Activated T-helper 17 cell treated with anti-CD3 and anti-CD28 coated beads, Interleukin-2, amount 50 U/mL, for 72 hours (primary cell): ENCODE results near the gene AP1S1. TPM values are rescaled to one million over a fixed set of nuclear protein-coding genes. Genes with fewer than 3 reads are reported as not detected.
"Not testable (repeated sequence)": the region's sequence is repeated elsewhere in the genome, so short reads cannot be mapped to it uniquely, and the experiment has no call there.

Source experiments
- ATAC-seq: fragments of 150-1000 bp; cut with Tn5 transposase; replicated peaks from 2 replicates; pipeline ENCODE4 v1.10.0; 2021; ENCODE audit warnings: mild to moderate bottlenecking, moderate library complexity
- H3K27ac Mint-ChIP-seq: one replicate; pipeline ENCODE4 v1.8.0; 2022; ENCODE audit warnings: mixed read lengths
- H3K27me3 Mint-ChIP-seq: one replicate; pipeline ENCODE4 v1.8.0; 2022; ENCODE audit warnings: mixed read lengths
- H3K36me3 Mint-ChIP-seq: one replicate; pipeline ENCODE4 v1.8.0; 2022; ENCODE audit warnings: low read depth, mild to moderate bottlenecking, mixed read lengths
- H3K4me1 Mint-ChIP-seq: one replicate; pipeline ENCODE4 v1.8.0; 2022; ENCODE audit warnings: mixed read lengths
- H3K4me3 Mint-ChIP-seq: one replicate; pipeline ENCODE4 v1.8.0; 2022; ENCODE audit warnings: mild to moderate bottlenecking, mixed read lengths
- H3K9me3 Mint-ChIP-seq: one replicate; pipeline ENCODE4 v1.8.0; 2022; ENCODE audit warnings: mixed read lengths
- total RNA-seq, 2 donors: library from RNA; stranded (reverse); gene quantifications; one replicate each; pipeline ENCODE4 v1.2.3, GENCODE V29; 2022

Gene AP1S1
- 10 to 100 TPM; 27.4 to 59.8 TPM for total RNA-seq

DNA sequence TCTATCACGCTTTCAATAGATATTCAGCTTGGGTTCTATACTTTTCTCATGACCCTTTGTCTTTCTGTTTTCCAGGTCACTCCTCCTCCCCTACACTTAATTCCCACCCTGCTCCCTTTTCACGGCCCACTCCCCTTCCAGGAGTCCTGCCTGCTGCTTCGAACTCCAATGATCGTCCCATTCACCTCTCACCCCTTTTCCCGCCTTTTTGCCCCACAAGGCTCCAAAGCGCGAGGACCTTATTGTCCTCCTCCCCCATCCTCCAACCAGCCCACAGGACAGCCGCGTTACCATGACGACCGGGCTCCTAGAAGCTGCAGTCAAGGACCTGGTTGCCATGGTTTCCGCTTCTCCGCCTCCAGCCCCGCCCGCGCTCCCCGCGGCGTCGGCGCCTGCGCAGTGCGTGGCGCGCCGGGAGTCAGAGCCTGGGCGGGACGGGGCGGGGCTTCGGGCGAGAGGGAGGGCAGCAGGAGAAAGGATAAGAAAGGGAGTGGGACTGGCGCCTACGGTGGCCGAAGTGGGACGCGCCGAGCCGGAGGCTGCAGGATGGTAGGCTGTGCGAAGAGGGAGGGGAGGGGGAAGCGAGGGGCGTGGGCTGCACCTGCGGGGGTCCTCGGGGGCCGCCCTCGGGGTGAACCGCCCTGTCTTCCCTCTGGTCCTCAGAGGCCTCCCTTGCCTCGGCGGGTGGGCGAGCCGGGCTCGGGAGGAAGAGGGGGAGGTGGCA is at the start of gene AP1S1:
Gene AP1S1 (plus strand): TSS at position 508 of the 724 bp plus-strand sequence. CDS start 39 bp downstream, at position 547.
- Mint-ChIP-seq H3K27me3 (peaks cover 7% of the 10 kb centered on the region), H3K27ac (peak within 1 kb of the TSS; percentile 88), H3K9me3 (no peaks in the 10 kb centered on the region), H3K4me3 (peak within 1 kb of the TSS; percentile 78), H3K4me1 (peaks cover 12% of the 10 kb centered on the region), H3K36me3 (peaks cover 30% of the 10 kb centered on the region)
- ATAC-seq: peak; percentile 93

DNA sequence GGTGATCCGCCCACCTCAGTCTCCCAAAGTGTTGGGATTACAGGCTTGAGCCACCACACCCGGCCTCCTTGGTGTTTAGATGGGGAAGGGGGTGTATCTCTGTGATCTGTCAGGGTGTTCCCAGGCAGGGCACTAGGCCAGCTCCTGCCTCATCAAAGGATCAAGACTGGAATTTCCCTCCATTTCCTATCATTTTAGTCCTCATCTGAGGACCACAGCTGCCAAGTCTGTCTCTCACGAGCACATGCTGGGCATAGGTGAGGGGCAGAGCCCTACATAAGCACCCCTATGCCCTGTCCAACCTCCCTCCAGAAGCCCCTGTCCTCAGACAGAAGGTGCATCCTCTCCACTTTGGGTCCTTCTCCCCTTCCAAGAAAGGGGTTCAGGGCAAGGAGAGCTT is 49.5 kb upstream of the AP1S1 start:
- H3K9me3 Mint-ChIP-seq: no peaks in the 10 kb centered on the region
- H3K4me1 Mint-ChIP-seq: no peaks in the 10 kb centered on the region
- H3K36me3 Mint-ChIP-seq: no peaks in the 10 kb centered on the region
- H3K27me3 Mint-ChIP-seq: peaks cover 27% of the 10 kb centered on the region
- no peak overlapping the region for H3K4me3 Mint-ChIP-seq
- H3K27ac Mint-ChIP-seq: no peak overlapping the region
- no peak for ATAC-seq

DNA sequence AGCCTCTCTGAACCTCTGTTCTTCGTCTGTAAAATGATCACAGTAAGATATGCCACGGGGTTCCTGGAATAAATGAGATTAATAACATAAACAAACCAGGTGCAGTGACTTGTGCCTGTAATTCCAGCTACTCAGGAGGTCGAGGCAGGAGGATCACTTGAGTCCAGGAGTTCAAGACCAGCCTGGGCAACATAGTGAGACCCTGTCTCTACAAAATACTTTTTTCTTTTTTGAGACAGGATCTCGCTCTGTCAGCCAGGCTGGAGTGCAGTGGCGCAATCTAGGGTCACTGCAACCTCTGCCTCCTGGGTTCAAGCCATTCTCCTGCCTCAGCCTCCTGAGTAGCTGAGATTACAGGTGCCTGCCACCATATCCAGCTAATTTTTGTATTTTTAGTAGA is 49.0 kb upstream of the AP1S1 start:
- not testable (repeated sequence) for H3K9me3 Mint-ChIP-seq
- H3K27me3 Mint-ChIP-seq: peaks cover 27% of the 10 kb centered on the region

DNA sequence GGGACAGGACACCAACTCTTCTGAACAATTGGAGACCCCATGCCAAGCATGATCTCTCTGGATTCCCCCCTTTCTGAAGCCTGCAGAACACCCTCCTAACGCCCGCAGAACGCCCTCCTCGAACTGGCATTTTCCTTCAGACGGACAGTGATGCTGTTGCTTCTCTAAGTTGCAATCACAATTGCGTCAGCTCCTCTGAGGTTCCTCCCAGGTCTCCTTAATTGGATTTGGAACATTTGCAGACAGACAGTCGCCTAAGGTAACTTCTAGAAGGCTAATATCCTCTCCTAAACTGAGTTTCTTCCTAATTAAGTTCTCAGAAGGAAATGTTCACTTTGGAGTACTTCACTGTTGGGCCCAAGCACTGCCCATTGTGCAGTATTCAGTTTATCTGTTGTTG is 47.9 kb upstream of the AP1S1 start:
- Mint-ChIP-seq H3K4me3 (no peak overlapping the region), H3K27ac (no peak overlapping the region), H3K4me1 (no peaks in the 10 kb centered on the region), H3K36me3 (no peaks in the 10 kb centered on the region), H3K27me3 (peaks cover 20% of the 10 kb centered on the region), H3K9me3 (no peaks in the 10 kb centered on the region)
- ATAC-seq: no peak

More for the DNA sequence above, 49.0 kb upstream of the AP1S1 start:
- H3K4me1 Mint-ChIP-seq, H3K36me3 Mint-ChIP-seq, H3K4me3 Mint-ChIP-seq, ATAC-seq, H3K27ac Mint-ChIP-seq: not testable (repeated sequence)

DNA sequence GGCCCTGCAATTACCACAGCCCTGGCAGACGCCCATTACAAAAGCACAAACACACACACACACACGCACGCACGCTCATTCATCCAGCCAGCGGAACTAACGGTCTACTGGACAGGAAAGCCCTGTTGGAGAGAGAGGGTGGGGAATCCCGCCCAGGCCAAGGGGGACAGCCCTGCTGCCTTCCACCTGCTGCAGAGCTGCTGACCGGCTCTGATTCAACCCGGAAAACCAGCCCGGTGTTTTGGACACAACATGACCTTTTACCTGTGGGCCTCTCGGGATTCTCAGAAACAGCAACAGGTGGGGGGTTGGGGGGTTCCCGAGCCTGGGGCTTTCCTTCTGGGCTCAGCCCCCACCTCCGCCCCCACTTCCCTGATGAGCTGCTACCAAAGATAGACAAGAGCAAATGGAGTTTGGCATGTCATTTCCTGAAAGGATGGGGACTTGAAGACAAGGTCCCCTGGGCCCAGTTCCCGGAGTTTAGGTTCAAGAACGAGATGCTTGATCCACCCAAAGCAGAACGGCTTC is 45.9 kb upstream of the AP1S1 start:
- ATAC-seq: peak; percentile 62
- Mint-ChIP-seq H3K4me3 (no peak overlapping the region), H3K4me1 (no peaks in the 10 kb centered on the region), H3K27ac (no peak overlapping the region), H3K27me3 (peaks cover 12% of the 10 kb centered on the region), H3K36me3 (no peaks in the 10 kb centered on the region), H3K9me3 (no peaks in the 10 kb centered on the region)

DNA sequence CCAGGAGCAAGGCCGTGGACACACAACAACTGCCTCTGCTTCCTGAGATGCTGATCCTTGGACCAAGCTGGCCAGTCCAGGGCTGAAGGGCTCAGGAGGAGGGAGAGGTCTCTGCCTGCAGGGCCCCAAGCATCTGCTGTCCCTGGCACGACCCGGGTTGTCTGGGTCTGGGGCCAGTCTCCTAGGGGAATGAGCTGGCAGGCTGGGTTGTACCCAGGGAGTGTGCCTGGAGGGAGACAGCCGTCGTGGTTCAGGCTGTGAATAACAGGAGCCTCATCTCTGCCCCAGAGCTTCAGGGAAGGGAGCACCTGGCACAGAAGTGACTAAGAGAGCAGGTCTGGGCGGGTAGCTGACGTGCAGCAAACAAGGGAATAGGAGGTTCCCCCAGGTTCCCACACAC is 45.3 kb upstream of the AP1S1 start:
- H3K27me3 Mint-ChIP-seq: peaks cover 10% of the 10 kb centered on the region
- H3K9me3 Mint-ChIP-seq: no peaks in the 10 kb centered on the region
- no peaks in the 10 kb centered on the region for H3K4me1 Mint-ChIP-seq
- no peaks in the 10 kb centered on the region for H3K36me3 Mint-ChIP-seq
- no peak for ATAC-seq
- no peak overlapping the region for H3K27ac Mint-ChIP-seq
- no peak overlapping the region for H3K4me3 Mint-ChIP-seq

DNA sequence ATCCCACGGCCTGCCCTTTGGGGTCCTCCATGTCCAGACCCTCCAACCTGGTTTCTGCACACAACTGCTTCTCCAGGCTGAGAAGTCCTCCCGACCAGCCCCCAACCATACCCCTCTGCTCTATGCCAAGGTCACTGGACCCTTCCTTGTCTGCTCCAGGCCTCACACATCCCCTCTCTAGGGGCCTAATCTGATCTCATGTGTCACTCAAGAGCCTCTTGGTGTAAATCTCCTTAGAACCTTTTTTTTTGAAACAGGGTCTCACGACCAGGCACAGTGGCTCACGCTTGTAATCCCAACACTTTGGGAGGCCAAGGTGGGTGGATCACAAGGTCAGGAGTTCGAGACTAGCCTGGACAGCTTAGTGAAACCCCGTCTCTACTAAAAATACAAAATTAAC is 44.9 kb upstream of the AP1S1 start:
- no peak overlapping the region for H3K4me3 Mint-ChIP-seq
- no peaks in the 10 kb centered on the region for H3K9me3 Mint-ChIP-seq
- no peak overlapping the region for H3K27ac Mint-ChIP-seq
- H3K36me3 Mint-ChIP-seq: no peaks in the 10 kb centered on the region
- H3K4me1 Mint-ChIP-seq: no peaks in the 10 kb centered on the region
- no peak for ATAC-seq
- H3K27me3 Mint-ChIP-seq: peaks cover 10% of the 10 kb centered on the region

DNA sequence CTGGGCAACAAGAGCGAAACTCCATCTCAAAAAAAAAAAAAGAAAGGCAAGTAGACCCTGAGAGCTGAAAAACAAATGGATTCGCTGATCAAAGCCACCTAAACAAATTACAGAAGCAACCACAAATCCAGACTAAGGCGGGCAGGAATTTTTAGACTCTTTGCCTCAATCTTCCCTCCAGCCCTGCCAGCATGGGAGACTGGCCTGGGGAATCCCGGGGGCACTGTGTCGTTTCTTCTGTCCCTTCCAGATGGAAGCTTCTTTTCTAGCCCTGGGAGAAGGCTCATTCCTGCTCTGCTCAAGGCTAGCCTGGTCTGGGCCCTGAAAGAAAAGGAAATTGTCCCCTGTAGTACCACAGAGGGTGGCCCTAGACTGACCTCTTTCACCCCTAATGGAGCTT is 43.0 kb upstream of the AP1S1 start:
- H3K4me3 Mint-ChIP-seq: no peak overlapping the region
- no peaks in the 10 kb centered on the region for H3K4me1 Mint-ChIP-seq
- no peaks in the 10 kb centered on the region for H3K36me3 Mint-ChIP-seq
- H3K27ac Mint-ChIP-seq: no peak overlapping the region
- H3K27me3 Mint-ChIP-seq: peaks cover 6% of the 10 kb centered on the region
- ATAC-seq: no peak
- no peaks in the 10 kb centered on the region for H3K9me3 Mint-ChIP-seq

DNA sequence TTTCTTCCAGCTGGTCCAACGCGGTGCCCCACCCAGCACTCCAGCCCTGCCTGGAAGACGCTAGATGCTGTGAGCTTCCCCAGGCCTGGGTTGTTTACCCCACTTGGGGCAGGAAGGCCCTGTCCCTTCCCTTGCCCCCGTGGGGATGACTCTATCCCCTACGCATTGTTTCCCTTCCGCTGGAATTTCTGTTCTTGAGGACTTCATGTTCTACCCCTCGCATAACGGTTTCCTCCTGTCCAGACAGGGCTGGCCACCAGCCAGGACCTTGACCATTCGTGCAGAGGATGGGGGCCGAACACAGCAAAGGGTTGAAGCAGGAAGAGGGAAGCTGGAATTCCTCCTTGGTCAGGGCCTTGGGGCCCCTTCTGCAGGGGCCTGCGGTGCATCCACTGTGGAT is 42.0 kb upstream of the AP1S1 start:
- no peaks in the 10 kb centered on the region for H3K36me3 Mint-ChIP-seq
- H3K4me1 Mint-ChIP-seq: no peaks in the 10 kb centered on the region
- no peaks in the 10 kb centered on the region for H3K9me3 Mint-ChIP-seq
- no peak overlapping the region for H3K27ac Mint-ChIP-seq
- H3K4me3 Mint-ChIP-seq: no peak overlapping the region
- no peak for ATAC-seq
- peaks cover 4% of the 10 kb centered on the region for H3K27me3 Mint-ChIP-seq

DNA sequence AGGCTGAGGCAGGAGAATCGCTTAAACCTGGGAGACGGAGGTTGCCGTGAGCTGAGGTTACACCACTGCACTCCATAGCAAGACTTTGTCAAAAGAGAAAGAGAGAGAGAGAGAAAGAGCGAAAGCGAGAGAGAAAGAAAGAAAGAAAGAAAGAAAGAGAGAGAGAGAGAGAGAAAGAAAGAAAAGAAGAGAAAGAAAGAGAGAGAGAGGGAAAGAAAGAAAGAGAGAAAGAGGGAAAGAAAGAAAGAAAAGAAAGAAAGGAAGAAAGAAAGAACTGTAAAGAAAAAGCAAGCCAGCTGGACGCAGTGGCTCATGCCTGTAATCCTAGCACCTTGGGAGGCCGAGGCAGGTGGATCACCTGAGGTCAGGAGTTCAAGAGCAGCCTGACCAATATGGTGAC is 41.1 kb upstream of the AP1S1 start:
- H3K4me1 Mint-ChIP-seq, ATAC-seq, H3K27ac Mint-ChIP-seq, H3K27me3 Mint-ChIP-seq, H3K9me3 Mint-ChIP-seq, H3K36me3 Mint-ChIP-seq, H3K4me3 Mint-ChIP-seq: not testable (repeated sequence)

DNA sequence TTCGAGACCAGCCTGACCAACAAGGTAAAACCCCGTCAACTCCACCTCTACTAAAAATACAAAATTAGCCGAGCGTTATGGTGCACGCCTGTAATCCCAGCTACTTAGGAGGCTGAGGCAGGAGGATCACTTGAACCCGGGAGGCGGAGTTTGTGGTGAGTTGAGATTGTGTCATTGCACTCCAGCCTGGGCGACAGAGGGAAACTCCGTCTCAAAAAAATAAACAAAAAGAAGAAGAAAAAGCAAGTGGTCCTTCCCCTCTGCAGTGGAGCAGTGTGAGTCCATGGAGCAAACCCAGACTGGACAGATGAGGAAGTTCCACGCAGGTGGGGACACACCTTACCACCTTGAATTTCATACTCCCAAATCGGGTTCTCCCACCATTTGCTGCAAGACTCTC is 40.4 kb upstream of the AP1S1 start:
- Mint-ChIP-seq H3K9me3 (no peaks in the 10 kb centered on the region), H3K36me3 (no peaks in the 10 kb centered on the region), H3K27ac (no peak overlapping the region), H3K4me3 (no peak overlapping the region), H3K4me1 (no peaks in the 10 kb centered on the region), H3K27me3 (peaks cover 1% of the 10 kb centered on the region)
- no peak for ATAC-seq

DNA sequence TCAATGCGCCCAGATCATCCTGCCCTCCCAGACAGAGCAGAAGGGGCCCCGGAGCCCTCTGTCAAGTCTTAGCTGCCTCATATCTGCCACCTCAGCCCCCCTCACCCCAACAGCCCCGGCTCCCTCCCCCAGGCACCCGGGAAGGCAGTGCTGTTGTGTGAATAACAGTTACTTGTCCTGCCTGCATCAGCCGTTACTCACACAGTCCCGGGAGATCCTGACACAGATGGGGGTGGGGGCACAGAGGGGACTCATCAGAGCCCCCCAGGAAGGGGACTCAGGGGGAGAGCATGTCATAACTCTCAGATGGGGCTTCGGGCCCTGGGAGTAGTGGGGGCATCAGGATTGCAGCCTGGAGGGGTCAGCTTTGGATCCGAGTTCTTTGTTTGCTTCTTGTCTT is 39.8 kb upstream of the AP1S1 start:
- Mint-ChIP-seq H3K36me3 (no peaks in the 10 kb centered on the region), H3K4me3 (no peak overlapping the region), H3K4me1 (no peaks in the 10 kb centered on the region), H3K27ac (no peak overlapping the region), H3K27me3 (peaks cover 4% of the 10 kb centered on the region), H3K9me3 (no peaks in the 10 kb centered on the region)
- ATAC-seq: no peak

DNA sequence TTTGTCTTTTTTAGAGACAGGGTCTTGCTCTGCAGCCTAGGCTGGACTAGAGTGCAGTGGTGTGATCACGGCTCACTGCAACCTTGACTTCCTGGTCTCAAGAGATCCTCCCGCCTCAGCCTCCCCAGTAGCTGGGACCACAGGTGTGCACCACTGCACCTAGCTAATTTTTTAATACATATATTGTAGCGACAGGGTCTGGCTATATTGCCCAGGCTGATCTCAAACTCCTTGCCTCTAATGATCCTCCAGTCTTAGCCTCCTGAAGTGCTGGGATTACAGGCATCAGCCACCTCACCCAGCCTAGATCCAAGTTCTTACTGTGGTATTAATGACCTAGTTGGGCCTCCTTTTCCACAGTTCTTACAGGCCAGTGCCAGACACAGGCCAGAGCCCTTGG is 39.1 kb upstream of the AP1S1 start:
- H3K36me3 Mint-ChIP-seq: no peaks in the 10 kb centered on the region
- ATAC-seq: no peak
- peaks cover 10% of the 10 kb centered on the region for H3K27me3 Mint-ChIP-seq
- no peak overlapping the region for H3K4me3 Mint-ChIP-seq
- H3K4me1 Mint-ChIP-seq: no peaks in the 10 kb centered on the region
- H3K27ac Mint-ChIP-seq: no peak overlapping the region
- H3K9me3 Mint-ChIP-seq: no peaks in the 10 kb centered on the region

DNA sequence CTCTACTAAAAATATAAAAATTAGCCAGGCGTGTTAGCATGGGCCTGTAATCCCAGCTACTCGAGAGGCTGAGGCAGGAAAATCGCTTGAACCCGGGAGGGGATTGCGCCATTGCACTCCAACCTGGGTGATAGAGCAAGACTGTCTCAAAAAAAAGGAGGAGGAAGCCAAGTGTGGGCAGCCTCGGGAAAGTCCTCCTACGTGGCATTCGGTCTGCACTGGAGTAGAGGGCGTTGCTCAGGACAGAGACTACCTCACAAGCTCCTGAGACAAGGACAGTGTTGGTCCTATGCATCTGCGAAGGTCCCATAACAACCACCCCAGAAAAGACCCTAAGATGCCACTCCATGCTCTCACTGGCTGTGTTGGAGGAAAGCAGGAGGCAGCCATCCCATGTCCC is 37.4 kb upstream of the AP1S1 start:
- H3K9me3 Mint-ChIP-seq: no peaks in the 10 kb centered on the region
- peaks cover under 1% of the 10 kb centered on the region for H3K4me1 Mint-ChIP-seq
- ATAC-seq: no peak
- no peaks in the 10 kb centered on the region for H3K36me3 Mint-ChIP-seq
- H3K27ac Mint-ChIP-seq: no peak overlapping the region
- H3K27me3 Mint-ChIP-seq: peaks cover 16% of the 10 kb centered on the region
- no peak overlapping the region for H3K4me3 Mint-ChIP-seq

DNA sequence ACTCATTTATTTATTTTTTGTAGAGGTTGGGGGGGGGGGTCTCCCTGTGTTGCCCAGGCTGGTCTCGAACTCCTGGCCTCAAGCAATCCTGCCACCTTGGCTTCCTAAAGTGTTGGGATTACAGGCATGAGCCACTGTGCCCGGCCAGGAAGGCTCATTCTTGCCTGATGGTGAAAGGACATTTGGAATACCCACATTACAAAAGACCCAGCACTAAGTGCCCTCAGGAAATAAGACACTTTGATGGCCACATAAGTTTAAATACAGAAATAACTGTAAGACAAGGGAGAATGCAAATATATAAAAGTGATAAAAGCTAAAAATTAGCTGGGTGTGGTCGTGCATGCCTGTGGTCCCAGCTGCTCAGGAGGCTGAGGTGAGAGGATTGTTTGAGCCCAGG is 35.4 kb upstream of the AP1S1 start:
- Mint-ChIP-seq H3K27ac (no peak overlapping the region), H3K4me1 (peaks cover 6% of the 10 kb centered on the region), H3K4me3 (no peak overlapping the region), H3K36me3 (no peaks in the 10 kb centered on the region), H3K27me3 (peaks cover 31% of the 10 kb centered on the region), H3K9me3 (no peaks in the 10 kb centered on the region)
- no peak for ATAC-seq
